Mesenchymal stem cell (in vitro differentiated cells and primary cell): Measurements from ENCODE around the gene PTH2R.

Experiments used
- DNase-seq: peaks from one replicate; pipeline ENCODE4 v3.0.0-alpha.2; 2013
- H2AFZ ChIP-seq: one replicate; pipeline ENCODE4 v1.6.1; 2013; ENCODE audit warnings: low read depth, mild to moderate bottlenecking, control low read depth, inconsistent platforms, low read length, moderate library complexity
- H2AK5ac ChIP-seq: 2 replicates; pipeline ENCODE4 v1.6.1; 2013; ENCODE audit warnings: low read length, moderate library complexity, mild to moderate bottlenecking, inconsistent platforms; ENCODE audit not compliant: severe bottlenecking
- H2BK120ac ChIP-seq: one replicate; pipeline ENCODE4 v1.6.1; 2013; ENCODE audit warnings: low read depth, mild to moderate bottlenecking, inconsistent platforms, low read length, moderate library complexity
- H2BK12ac ChIP-seq, 2 experiments: one replicate each; pipeline ENCODE4 v1.6.1; 2013; ENCODE audit warnings: inconsistent platforms in 2 of 2, low read length in 2 of 2, mild to moderate bottlenecking in 2 of 2, moderate library complexity in 2 of 2, control low read depth in 1 of 2
- H2BK15ac ChIP-seq: one replicate; pipeline ENCODE4 v1.6.1; 2013; ENCODE audit warnings: mild to moderate bottlenecking, low read depth, inconsistent platforms; ENCODE audit not compliant: poor library complexity, severe bottlenecking
- H2BK5ac ChIP-seq: 2 replicates; pipeline ENCODE4 v1.6.1; 2013; ENCODE audit warnings: low read depth, mild to moderate bottlenecking, low read length, control low read depth, inconsistent platforms; ENCODE audit not compliant: poor library complexity, severe bottlenecking
- H3K14ac ChIP-seq, 2 experiments: one replicate each; pipeline ENCODE4 v1.6.1; 2013; ENCODE audit warnings: inconsistent platforms in 2 of 2, low read length in 2 of 2, control low read depth in 1 of 2, mild to moderate bottlenecking in 1 of 2, moderate library complexity in 1 of 2
- H3K18ac ChIP-seq, 2 experiments: one replicate each; pipeline ENCODE4 v1.6.1; 2013; ENCODE audit warnings: inconsistent platforms in 2 of 2, low read length in 2 of 2, control low read depth in 1 of 2, low read depth in 1 of 2, mild to moderate bottlenecking in 1 of 2
- H3K23ac ChIP-seq, 2 experiments: one replicate each; pipeline ENCODE4 v1.6.1; 2013; ENCODE audit warnings: inconsistent platforms in 2 of 2, low read length in 2 of 2, mild to moderate bottlenecking in 2 of 2, moderate library complexity in 2 of 2, control low read depth in 1 of 2
- H3K27ac ChIP-seq: 2 replicates; pipeline ENCODE4 v1.5.1; 2013; ENCODE audit warnings: mild to moderate bottlenecking, moderate library complexity, low read length, control low read depth, inconsistent platforms; ENCODE audit not compliant: poor library complexity, severe bottlenecking
- H3K27me3 ChIP-seq, 2 experiments: 2 replicates each; pipeline versions ENCODE4 v1.6.1 to v1.7.0; 2013; ENCODE audit warnings: low read length in 2 of 2, mild to moderate bottlenecking in 2 of 2, moderate library complexity in 2 of 2, control low read depth in 1 of 2, inconsistent platforms in 1 of 2; ENCODE audit not compliant: control insufficient read depth in 1 of 2, insufficient read depth in 1 of 2
- H3K36me3 ChIP-seq, 2 experiments: 2 replicates each; pipeline versions ENCODE4 v1.6.1 to v1.7.0; 2013; ENCODE audit warnings: low read length in 2 of 2, control low read depth in 1 of 2, inconsistent platforms in 1 of 2, low read depth in 1 of 2, mild to moderate bottlenecking in 1 of 2; ENCODE audit not compliant: insufficient read depth in 2 of 2, control insufficient read depth in 1 of 2
- H3K4ac ChIP-seq, 2 experiments: one replicate each; pipeline ENCODE4 v1.6.1; 2013; ENCODE audit warnings: inconsistent platforms in 2 of 2, low read length in 2 of 2, mild to moderate bottlenecking in 2 of 2, moderate library complexity in 2 of 2, control low read depth in 1 of 2, low read depth in 1 of 2
- H3K4me1 ChIP-seq: 2 replicates; pipeline ENCODE4 v1.6.1; 2013; ENCODE audit warnings: low read depth, low read length, control low read depth; ENCODE audit not compliant: control insufficient read depth, insufficient read depth
- H3K4me2 ChIP-seq: 2 replicates; pipeline ENCODE4 v1.6.1; 2013; ENCODE audit warnings: low read length, mild to moderate bottlenecking, inconsistent platforms; ENCODE audit not compliant: poor library complexity, severe bottlenecking
- H3K4me3 ChIP-seq, 2 experiments: 2 replicates each; pipeline versions ENCODE4 v1.5.1 to v1.7.0; 2013; ENCODE audit warnings: low read length in 2 of 2, mild to moderate bottlenecking in 2 of 2, control low read depth in 1 of 2, low read depth in 1 of 2; ENCODE audit not compliant: insufficient read depth in 1 of 2
- H3K79me1 ChIP-seq: replicated peaks from 2 replicates; pipeline ENCODE4 v1.6.1; 2013; ENCODE audit warnings: mild to moderate bottlenecking, control low read depth, low read length, inconsistent platforms; ENCODE audit not compliant: poor library complexity, severe bottlenecking
- H3K9ac ChIP-seq: 2 replicates; pipeline ENCODE4 v1.7.0; 2013; ENCODE audit warnings: mild to moderate bottlenecking, low read length, moderate library complexity
- H3K9me3 ChIP-seq: 2 replicates; pipeline ENCODE4 v1.7.0; 2013; ENCODE audit warnings: mild to moderate bottlenecking, low read length; ENCODE audit not compliant: control insufficient read depth
- H4K8ac ChIP-seq: one replicate; pipeline ENCODE4 v1.6.1; 2013; ENCODE audit warnings: inconsistent platforms, mild to moderate bottlenecking, low read length, moderate library complexity
- H4K91ac ChIP-seq: one replicate; pipeline ENCODE4 v1.6.1; 2013; ENCODE audit warnings: mild to moderate bottlenecking, low read length, inconsistent platforms
- WGBS: methylation state at CpG from one replicate; pipeline ENCODE4 v1.1.7; 2013; ENCODE audit warnings: mixed read lengths; 5-methylcytosine and 5-hydroxymethylcytosine counted together

PTH2R gene

DNA sequence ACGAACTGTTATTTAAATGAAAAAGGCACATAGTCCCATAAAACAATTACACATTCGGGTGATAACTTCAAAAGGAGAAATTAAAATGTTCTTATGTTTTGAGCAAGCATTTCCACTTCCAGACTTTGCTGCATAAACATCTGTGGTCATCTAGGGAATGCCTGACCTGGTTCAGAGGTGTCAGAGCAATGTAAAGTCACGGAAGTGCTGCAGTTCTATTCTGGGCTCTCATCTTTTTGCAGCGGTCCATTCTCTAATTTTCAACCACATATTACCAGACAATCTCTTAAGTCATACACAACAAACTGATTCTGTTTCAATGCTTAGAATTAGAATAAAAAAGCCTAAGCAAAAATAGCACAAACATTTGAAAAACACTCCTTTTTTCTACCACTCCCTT lies 22.0 kb upstream of the PTH2R start:
- Histone ChIP-seq H3K18ac (no peak overlapping the region), H3K9me3 (no peaks in the 10 kb centered on the region), H3K9ac (no peak overlapping the region), H3K23ac (no peak overlapping the region), H2BK12ac (no peak overlapping the region), H3K4me2 (no peak overlapping the region), H2BK120ac (no peak overlapping the region), H3K36me3 (no peaks in the 10 kb centered on the region), H2AFZ (no peak overlapping the region), H3K14ac (no peak overlapping the region), H2BK5ac (no peak overlapping the region), H3K4me3 (no peak overlapping the region), H3K4me1 (no peaks in the 10 kb centered on the region), H3K27me3 (peaks cover 7 to 27% of the 10 kb centered on the region in 2 experiments), H3K27ac (no peak overlapping the region), H4K8ac (no peak overlapping the region), H2AK5ac (no peak overlapping the region), H3K4ac (no peak overlapping the region), H2BK15ac (no peak overlapping the region), H3K79me1 (no peaks in the 10 kb centered on the region), H4K91ac (no peak overlapping the region)
- 73% methylated on average over 2 of the region's 4 CpGs for WGBS
- no peak for DNase-seq

DNA sequence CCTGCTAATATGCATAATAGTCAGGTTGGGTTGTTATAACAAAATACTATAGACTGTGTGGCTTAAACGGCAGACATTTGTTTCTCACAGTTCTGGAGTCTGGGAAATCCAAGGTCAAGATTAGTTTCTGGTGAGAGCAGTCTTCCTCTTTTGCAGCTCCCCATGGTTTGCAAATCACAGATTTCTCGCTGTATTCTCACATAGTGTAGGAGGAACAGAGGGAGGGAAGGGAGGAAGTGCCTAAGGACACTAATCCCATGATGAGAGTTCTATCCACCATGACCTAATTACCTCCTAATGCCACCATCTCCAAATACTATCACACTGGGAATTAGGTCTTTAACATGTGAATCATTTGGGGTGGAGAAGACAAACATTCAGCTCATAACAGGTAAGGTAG lies 20.1 kb upstream of the PTH2R start:
- Histone ChIP-seq H3K14ac (no peak overlapping the region), H3K9me3 (no peaks in the 10 kb centered on the region), H4K8ac (no peak overlapping the region), H3K4ac (no peak overlapping the region), H3K27me3 (peaks cover 7 to 22% of the 10 kb centered on the region in 2 experiments), H2BK15ac (no peak overlapping the region), H3K79me1 (no peaks in the 10 kb centered on the region), H3K36me3 (no peaks in the 10 kb centered on the region), H3K4me3 (no peak overlapping the region), H2AK5ac (no peak overlapping the region), H3K4me2 (no peak overlapping the region), H3K27ac (no peak overlapping the region), H3K18ac (no peak overlapping the region), H2AFZ (no peak overlapping the region), H4K91ac (no peak overlapping the region), H3K23ac (no peak overlapping the region), H2BK12ac (no peak overlapping the region), H2BK120ac (no peak overlapping the region), H3K9ac (no peak overlapping the region), H3K4me1 (no peaks in the 10 kb centered on the region), H2BK5ac (no peak overlapping the region)
- no peak for DNase-seq
- 0% methylated on average over 1 of the region's 2 CpGs for WGBS

DNA sequence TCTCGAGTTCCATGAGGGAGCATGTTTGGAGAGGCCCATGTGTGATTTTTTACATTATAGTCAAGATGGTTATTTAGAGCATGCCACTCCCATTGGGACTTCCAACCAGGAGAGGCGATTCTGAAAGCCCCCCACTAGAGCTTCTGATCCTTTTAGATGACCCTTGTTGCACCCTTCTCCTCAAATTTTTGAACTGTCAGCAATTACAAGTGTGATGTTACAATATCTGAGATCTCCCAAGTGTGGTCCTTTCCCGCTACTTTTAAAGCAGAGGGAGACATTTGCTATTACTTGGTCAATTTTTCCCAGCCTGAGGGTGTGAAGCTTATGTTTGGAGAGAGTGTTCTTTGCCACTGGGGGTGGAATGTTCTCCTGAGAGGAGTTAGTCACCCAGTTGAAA lies 16.7 kb upstream of the PTH2R start:
- Histone ChIP-seq H3K4me2 (no peak overlapping the region), H3K14ac (no peak overlapping the region), H2BK12ac (no peak overlapping the region), H3K4ac (no peak overlapping the region), H3K27me3 (peaks cover 3% of the 10 kb centered on the region in 2 experiments), H4K91ac (no peak overlapping the region), H3K79me1 (no peaks in the 10 kb centered on the region), H2BK5ac (no peak overlapping the region), H2BK15ac (no peak overlapping the region), H3K4me3 (no peak overlapping the region), H4K8ac (no peak overlapping the region), H3K9me3 (no peaks in the 10 kb centered on the region), H3K23ac (no peak overlapping the region), H2AK5ac (no peak overlapping the region), H2AFZ (no peak overlapping the region), H3K27ac (no peak overlapping the region), H2BK120ac (no peak overlapping the region), H3K36me3 (no peaks in the 10 kb centered on the region), H3K9ac (no peak overlapping the region), H3K4me1 (no peaks in the 10 kb centered on the region), H3K18ac (no peak overlapping the region)
- no peak for DNase-seq
- WGBS = 80% methylated on average over 3 of the region's 3 CpGs

DNA sequence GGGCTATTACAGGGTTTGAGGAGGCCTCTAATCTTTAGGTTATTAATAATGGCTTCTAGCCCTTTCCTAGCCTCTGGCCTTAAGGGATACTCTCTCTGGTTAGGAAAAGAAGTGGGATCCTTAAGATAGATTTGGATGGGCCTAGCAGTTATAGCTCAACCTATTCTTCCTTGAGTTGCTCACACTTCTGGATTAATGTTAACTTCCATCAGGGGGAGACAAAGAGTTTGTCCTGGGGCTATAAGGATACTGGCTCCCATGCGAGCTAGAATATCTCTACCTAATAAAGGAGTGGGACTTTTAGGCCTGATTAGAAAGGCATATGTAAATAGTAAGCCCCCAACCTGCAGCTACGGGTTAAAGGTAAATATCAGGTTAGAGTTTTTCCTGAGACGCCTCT lies 14.3 kb upstream of the PTH2R start:
- Histone ChIP-seq H3K9me3 (no peaks in the 10 kb centered on the region), H3K4me3 (no peak overlapping the region), H3K4ac (no peak overlapping the region), H4K91ac (no peak overlapping the region), H4K8ac (no peak overlapping the region), H3K14ac (no peak overlapping the region), H3K9ac (no peak overlapping the region), H3K36me3 (no peaks in the 10 kb centered on the region), H2BK15ac (no peak overlapping the region), H2BK12ac (no peak overlapping the region), H3K4me1 (no peaks in the 10 kb centered on the region), H2BK5ac (no peak overlapping the region), H3K23ac (no peak overlapping the region), H3K18ac (no peak overlapping the region), H2AK5ac (no peak overlapping the region), H3K27ac (no peak overlapping the region), H3K27me3 (no peaks in the 10 kb centered on the region), H2BK120ac (no peak overlapping the region), H3K4me2 (no peak overlapping the region), H2AFZ (no peak overlapping the region), H3K79me1 (no peaks in the 10 kb centered on the region)
- no peak for DNase-seq
- 89% methylated on average over 3 of the region's 3 CpGs for WGBS
